Loucy (cell line): ENCODE results near the gene BIRC7.

ENCODE experiments used
- H2AFZ ChIP-seq: fragments of 200-600 bp; sonication (generic); 2 replicates; pipeline ENCODE4 v1.6.0; 2016; ENCODE audit warnings: antibody characterized with exemption, mild to moderate bottlenecking, low read length, moderate library complexity
- H3F3A ChIP-seq: fragments of 200-600 bp; 2 replicates; pipeline ENCODE4 v1.6.0; 2016; ENCODE audit warnings: antibody characterized with exemption, low read depth, mild to moderate bottlenecking
- H3K27me3 ChIP-seq: fragments of 200-600 bp; sonication (generic); 2 replicates; pipeline ENCODE4 v1.6.1; 2014; ENCODE audit warnings: low read length, mild to moderate bottlenecking; ENCODE audit not compliant: insufficient read depth, poor library complexity, severe bottlenecking
- H3K36me3 ChIP-seq: fragments of 200-600 bp; sonication (generic); 2 replicates; pipeline ENCODE4 v1.6.1; 2016; ENCODE audit warnings: low read length; ENCODE audit not compliant: insufficient read depth
- H3K4me1 ChIP-seq: fragments of 200-600 bp; sonication (generic); 2 replicates; pipeline ENCODE4 v1.5.1; 2014; ENCODE audit warnings: low read length, mild to moderate bottlenecking; ENCODE audit not compliant: insufficient read depth, poor library complexity, severe bottlenecking
- H3K4me2 ChIP-seq: fragments of 200-600 bp; sonication (generic); 2 replicates; pipeline ENCODE4 v1.6.0; 2014; ENCODE audit warnings: antibody characterized with exemption, low read length, low read depth, mild to moderate bottlenecking; ENCODE audit not compliant: poor library complexity, severe bottlenecking
- H3K4me3 ChIP-seq: fragments of 200-600 bp; sonication (generic); 2 replicates; pipeline ENCODE4 v1.5.1; 2014; ENCODE audit warnings: low read length, mild to moderate bottlenecking, mixed read lengths; ENCODE audit not compliant: poor library complexity, severe bottlenecking
- H3K79me2 ChIP-seq: fragments of 200-600 bp; sonication (generic); 2 replicates; pipeline ENCODE4 v1.6.1; 2014; ENCODE audit warnings: low read length; ENCODE audit not compliant: insufficient read depth
- H3K9ac ChIP-seq: fragments of 200-600 bp; sonication (generic); 2 replicates; pipeline ENCODE4 v1.6.0; 2014; ENCODE audit warnings: mild to moderate bottlenecking, low read depth, low read length, moderate library complexity; ENCODE audit not compliant: poor library complexity, severe bottlenecking
- H3K9me2 ChIP-seq: fragments of 200-600 bp; sonication (generic); replicated peaks from 2 replicates; pipeline ENCODE4 v1.6.1; 2016; ENCODE audit warnings: low read depth, low read length, mixed read lengths
- H3K9me3 ChIP-seq: fragments of 200-600 bp; sonication (generic); 2 replicates; pipeline ENCODE4 v1.6.1; 2014; ENCODE audit warnings: mild to moderate bottlenecking, antibody characterized with exemption, low read length, low read depth; ENCODE audit not compliant: insufficient read depth
- H4K20me1 ChIP-seq: fragments of 200-600 bp; sonication (generic); 2 replicates; pipeline ENCODE4 v1.6.0; 2014; ENCODE audit warnings: antibody characterized with exemption, low read length, mild to moderate bottlenecking; ENCODE audit not compliant: insufficient read depth, poor library complexity, severe bottlenecking
- CTCF ChIP-seq: fragments of 200-600 bp; sonication (generic); conservative IDR thresholded peaks from 2 replicates; pipeline ENCODE4 v1.5.1; 2014; ENCODE audit warnings: mild to moderate bottlenecking, antibody characterized with exemption, low read length
- EZH2phosphoT487 ChIP-seq: fragments of 200-600 bp; IDR thresholded peaks from 2 replicates; pipeline ENCODE4 v1.6.1; 2018; ENCODE audit warnings: antibody characterized with exemption, mild to moderate bottlenecking, moderate library complexity, borderline replicate concordance

BIRC7 gene

GRCh38 chr20:63244468-63244867 is 8.8 kb downstream of the BIRC7 start:
- Histone ChIP-seq H3K4me2 (no peak overlapping the region), H3K9me3 (no peaks in the 10 kb centered on the region), H3K9me2 (no peaks in the 10 kb centered on the region), H3F3A (no peaks in the 10 kb centered on the region), H3K4me3 (no peak overlapping the region), H4K20me1 (no peaks in the 10 kb centered on the region), H3K79me2 (no peaks in the 10 kb centered on the region), H3K4me1 (no peaks in the 10 kb centered on the region), H3K36me3 (no peaks in the 10 kb centered on the region), H3K9ac (no peak overlapping the region), H3K27me3 (no peaks in the 10 kb centered on the region), H2AFZ (no peak overlapping the region)
- TF ChIP-seq EZH2phosphoT487 (no peak), CTCF (no peak)

GRCh38 chr20:63246490-63247288 is 11.0 kb downstream of the BIRC7 start:
- H3K27me3 ChIP-seq, result no peaks in the 10 kb centered on the region
- no peaks in the 10 kb centered on the region for H3F3A ChIP-seq
- H3K9me3 ChIP-seq, result no peaks in the 10 kb centered on the region
- H2AFZ ChIP-seq, result no peak overlapping the region
- no peak for TF ChIP-seq EZH2phosphoT487
- no peak for TF ChIP-seq CTCF
- no peaks in the 10 kb centered on the region for H3K79me2 ChIP-seq
- no peak overlapping the region for H3K4me2 ChIP-seq
- H4K20me1 ChIP-seq, result no peaks in the 10 kb centered on the region
- H3K4me1 ChIP-seq, result no peaks in the 10 kb centered on the region
- no peak overlapping the region for H3K9ac ChIP-seq
- no peak overlapping the region for H3K4me3 ChIP-seq
- no peaks in the 10 kb centered on the region for H3K36me3 ChIP-seq
- H3K9me2 ChIP-seq, result no peaks in the 10 kb centered on the region

- Histone ChIP-seq H3F3A (no peaks in the 10 kb centered on the region), H3K4me1 (no peaks in the 10 kb centered on the region), H3K9me2 (no peaks in the 10 kb centered on the region), H3K27me3 (no peaks in the 10 kb centered on the region), H3K36me3 (no peaks in the 10 kb centered on the region), H2AFZ (no peak overlapping the region), H3K4me3 (no peak overlapping the region), H3K9ac (no peak overlapping the region), H4K20me1 (no peaks in the 10 kb centered on the region), H3K9me3 (no peaks in the 10 kb centered on the region), H3K4me2 (no peak overlapping the region), H3K79me2 (no peaks in the 10 kb centered on the region)
- TF ChIP-seq EZH2phosphoT487 (no peak), CTCF (no peak)
Observed at GRCh38 chr20:63247671-63248228, 12.0 kb downstream of the BIRC7 start.
